Neural progenitor cell (in vitro differentiated cells): ENCODE results near the gene CTAGE9.

Experiments used
- CTCF ChIP-seq: fragments of 200-600 bp; sonication (generic); IDR thresholded peaks from 2 replicates; pipeline ENCODE4 v1.5.1; 2017; ENCODE audit warnings: antibody characterized with exemption, mild to moderate bottlenecking
- EZH2phosphoT487 ChIP-seq: fragments of 200-600 bp; sonication (generic); IDR thresholded peaks from 2 replicates; pipeline ENCODE4 v1.6.1; 2017; ENCODE audit warnings: antibody characterized with exemption

DNA sequence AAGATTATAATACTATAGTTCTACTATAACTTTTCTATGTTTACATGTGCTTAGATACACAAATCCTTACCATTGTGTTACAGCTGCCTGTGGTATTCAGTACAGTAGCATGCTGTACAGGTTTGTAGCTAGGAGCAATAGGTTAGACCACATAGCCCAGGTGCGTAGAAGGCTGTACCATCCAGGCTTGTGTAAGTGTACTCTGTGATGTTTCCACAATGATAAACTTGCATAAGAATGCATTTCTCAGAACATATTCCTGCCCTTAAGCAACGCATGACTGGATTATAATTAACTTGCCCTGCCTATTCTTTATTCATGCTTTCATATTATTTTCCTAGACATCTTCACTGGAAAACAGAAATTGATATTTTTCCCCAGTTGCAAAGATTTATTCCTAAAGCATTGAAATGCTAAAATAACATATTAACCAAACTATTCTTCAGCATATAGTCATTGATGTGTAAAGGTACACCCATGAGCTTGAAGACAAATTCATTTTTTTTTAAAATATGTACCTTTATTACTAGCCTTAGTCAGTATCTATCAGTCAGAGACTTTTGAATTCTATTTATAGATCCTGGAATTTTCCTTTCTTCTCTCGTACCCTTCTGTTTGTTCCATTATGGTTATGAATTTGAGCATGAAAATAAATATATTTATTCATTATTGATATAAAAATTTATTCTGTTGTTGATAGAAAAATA is 7.2 kb upstream of the CTAGE9 start:
- TF ChIP-seq CTCF (no peak), EZH2phosphoT487 (no peak)
